ENCODE results near the gene TFCP2L1. TPM values are rescaled to one million over a fixed set of nuclear protein-coding genes. Genes with fewer than 3 reads are reported as not detected.
A peak's percentile ranks its signal among the peaks of the same experiment; 100 is the strongest.

The TFCP2L1 gene
- total RNA-seq, 1 donor from 2014 or later: not detected

- no peak overlapping the region for H3K4me3 Mint-ChIP-seq (ENCODE audit: unreplicated experiment)
- no peaks in the 10 kb centered on the region for H3K36me3 Mint-ChIP-seq (ENCODE audit: unreplicated experiment)
- peaks cover 30% of the 10 kb centered on the region for H3K27me3 Mint-ChIP-seq (ENCODE audit: unreplicated experiment)
- no peak for TF ChIP-seq CTCF (IDR thresholded peaks at IDR 0.05)
- H3K27ac Mint-ChIP-seq (ENCODE audit: unreplicated experiment): no peak overlapping the region
- no peaks in the 10 kb centered on the region for H3K4me1 Mint-ChIP-seq (ENCODE audit: unreplicated experiment)
- H3K9me3 Mint-ChIP-seq (ENCODE audit: unreplicated experiment): no peaks in the 10 kb centered on the region
- peak; percentile 66 for DNase-seq (ENCODE audit: extremely low spot score, unreplicated experiment)
Measured at GRCh38 chr2:121329786-121330185, 44.8 kb upstream of the TFCP2L1 start.

GRCh38 chr2:121326628-121327027 is 41.6 kb upstream of the TFCP2L1 start:
- no peaks in the 10 kb centered on the region for H3K9me3 Mint-ChIP-seq (ENCODE audit: unreplicated experiment)
- DNase-seq (ENCODE audit: extremely low spot score, unreplicated experiment): no peak
- TF ChIP-seq CTCF (IDR thresholded peaks at IDR 0.05): no peak
- no peaks in the 10 kb centered on the region for H3K4me1 Mint-ChIP-seq (ENCODE audit: unreplicated experiment)
- no peaks in the 10 kb centered on the region for H3K36me3 Mint-ChIP-seq (ENCODE audit: unreplicated experiment)
- H3K27me3 Mint-ChIP-seq (ENCODE audit: unreplicated experiment): peaks cover 37% of the 10 kb centered on the region
- H3K4me3 Mint-ChIP-seq (ENCODE audit: unreplicated experiment): no peak overlapping the region
- H3K27ac Mint-ChIP-seq (ENCODE audit: unreplicated experiment): no peak overlapping the region

GRCh38 chr2:121324601-121325000 is 39.6 kb upstream of the TFCP2L1 start:
- no peak for TF ChIP-seq CTCF (IDR thresholded peaks at IDR 0.05)
- Mint-ChIP-seq H3K9me3 (ENCODE audit: unreplicated experiment) (no peaks in the 10 kb centered on the region), H3K4me3 (ENCODE audit: unreplicated experiment) (no peak overlapping the region), H3K27me3 (ENCODE audit: unreplicated experiment) (peaks cover 35% of the 10 kb centered on the region), H3K4me1 (ENCODE audit: unreplicated experiment) (no peaks in the 10 kb centered on the region), H3K27ac (ENCODE audit: unreplicated experiment) (no peak overlapping the region), H3K36me3 (ENCODE audit: unreplicated experiment) (no peaks in the 10 kb centered on the region)
- DNase-seq (ENCODE audit: extremely low spot score, unreplicated experiment): peak; percentile 23

GRCh38 chr2:121321476-121321875 is 36.5 kb upstream of the TFCP2L1 start:
- no peak for TF ChIP-seq CTCF (IDR thresholded peaks at IDR 0.05)
- no peak overlapping the region for H3K27ac Mint-ChIP-seq (ENCODE audit: unreplicated experiment)

GRCh38 chr2:121319941-121320340 is 34.9 kb upstream of the TFCP2L1 start:
- Mint-ChIP-seq H3K27ac (ENCODE audit: unreplicated experiment) (no peak overlapping the region), H3K27me3 (ENCODE audit: unreplicated experiment) (peaks cover 20% of the 10 kb centered on the region), H3K36me3 (ENCODE audit: unreplicated experiment) (no peaks in the 10 kb centered on the region), H3K4me1 (ENCODE audit: unreplicated experiment) (no peaks in the 10 kb centered on the region), H3K9me3 (ENCODE audit: unreplicated experiment) (no peaks in the 10 kb centered on the region), H3K4me3 (ENCODE audit: unreplicated experiment) (no peak overlapping the region)
- no peak for DNase-seq (ENCODE audit: extremely low spot score, unreplicated experiment)
- no peak for TF ChIP-seq CTCF (IDR thresholded peaks at IDR 0.05)

More at GRCh38 chr2:121321476-121321875, 36.5 kb upstream of the TFCP2L1 start:
- H3K4me1 Mint-ChIP-seq (ENCODE audit: unreplicated experiment): no peaks in the 10 kb centered on the region
- no peaks in the 10 kb centered on the region for H3K36me3 Mint-ChIP-seq (ENCODE audit: unreplicated experiment)
- peaks cover 29% of the 10 kb centered on the region for H3K27me3 Mint-ChIP-seq (ENCODE audit: unreplicated experiment)
- no peak for DNase-seq (ENCODE audit: extremely low spot score, unreplicated experiment)
- no peaks in the 10 kb centered on the region for H3K9me3 Mint-ChIP-seq (ENCODE audit: unreplicated experiment)
- H3K4me3 Mint-ChIP-seq (ENCODE audit: unreplicated experiment): no peak overlapping the region
